Endometrium (tissue), 2 donors: ENCODE data around the gene FANCC.

Source experiments
- FAIRE-seq: peaks from 2 replicates; lab custom pipeline; 2012; peaks lifted over from hg19 to GRCh38; lab: Jason Lieb, UNC
- donor health status: control.
- donor health status: control.

Gene FANCC

GRCh38 chr9:95142728-95143127 lies 174.8 kb downstream of the FANCC start:
- no peak for FAIRE-seq

DNA sequence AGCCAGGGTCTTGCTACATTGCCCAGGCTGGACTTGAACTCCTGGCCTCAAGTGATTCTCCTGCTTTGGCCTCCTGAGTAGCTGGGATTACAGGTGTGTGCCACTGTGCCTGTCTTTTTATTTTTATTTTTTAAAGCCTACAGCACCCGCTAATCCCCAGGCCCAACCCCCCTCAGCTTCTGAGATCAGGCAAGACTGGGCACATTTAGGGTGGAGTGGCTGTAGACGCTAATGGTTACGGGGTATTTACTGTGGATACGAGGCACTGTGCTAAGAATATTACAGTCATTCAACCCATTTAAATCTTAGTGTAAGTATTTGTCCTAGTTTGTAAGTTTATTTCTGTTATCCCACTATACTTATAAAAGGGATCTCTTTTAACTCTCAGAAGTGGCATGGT lies 175.2 kb downstream of the FANCC start:
- no peak for FAIRE-seq

GRCh38 chr9:95140821-95141220 lies 176.7 kb downstream of the FANCC start:
- FAIRE-seq: no peak

GRCh38 chr9:95139126-95139525 lies 178.4 kb downstream of the FANCC start:
- FAIRE-seq: no peak

- no peak for FAIRE-seq
Observed at GRCh38 chr9:95138474-95138873, 179.0 kb downstream of the FANCC start.

DNA sequence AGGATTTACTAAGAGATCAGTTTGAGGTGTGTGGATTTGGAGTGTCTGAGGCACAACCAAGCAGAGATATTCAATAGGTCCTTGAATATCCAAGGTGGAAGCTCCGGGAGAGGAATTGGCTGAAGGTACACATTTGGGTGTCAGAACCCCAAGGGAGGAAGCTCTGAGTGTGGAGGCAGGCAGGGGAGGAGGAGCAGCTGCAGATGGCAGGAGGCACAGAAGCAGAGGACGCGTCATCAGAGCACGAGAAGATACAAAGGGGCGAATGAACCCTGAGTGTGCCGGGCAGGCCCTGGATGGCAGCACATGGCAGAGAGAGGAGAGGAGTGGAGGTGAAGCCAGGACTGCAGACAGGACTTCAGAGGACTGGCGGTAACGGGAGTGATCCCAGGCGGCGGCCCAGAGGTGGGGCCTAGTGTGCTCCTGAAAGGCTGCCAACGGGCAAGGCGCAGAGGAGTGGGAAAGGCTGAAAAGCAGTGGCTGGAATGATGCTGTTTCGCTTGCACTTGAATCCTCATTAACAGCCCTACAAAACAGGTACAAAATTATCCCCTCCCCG lies 179.8 kb downstream of the FANCC start:
- FAIRE-seq: no peak

GRCh38 chr9:95135756-95136155 lies 181.8 kb downstream of the FANCC start:
- FAIRE-seq: no peak

DNA sequence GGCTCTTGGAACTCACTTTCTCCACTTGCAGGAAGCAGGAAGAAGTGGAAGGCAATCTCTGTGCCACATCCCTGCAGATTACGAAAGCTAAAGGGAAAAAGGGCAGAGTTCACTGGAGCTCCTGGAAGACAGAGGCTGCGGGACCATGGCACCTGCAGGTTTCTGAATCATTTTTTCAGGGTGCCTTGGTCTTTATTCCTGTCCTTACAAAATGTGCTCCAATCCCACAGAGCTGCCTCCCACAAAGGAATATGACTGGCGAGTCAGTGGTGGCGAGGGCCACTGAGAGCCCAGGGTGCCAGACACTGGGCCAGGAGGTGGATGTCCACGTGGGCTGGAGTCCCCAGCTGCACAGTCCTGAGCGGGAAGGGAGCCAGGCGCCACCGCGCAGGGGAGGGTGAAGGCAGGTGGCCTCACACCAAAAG lies 183.0 kb downstream of the FANCC start:
- no peak for FAIRE-seq

DNA sequence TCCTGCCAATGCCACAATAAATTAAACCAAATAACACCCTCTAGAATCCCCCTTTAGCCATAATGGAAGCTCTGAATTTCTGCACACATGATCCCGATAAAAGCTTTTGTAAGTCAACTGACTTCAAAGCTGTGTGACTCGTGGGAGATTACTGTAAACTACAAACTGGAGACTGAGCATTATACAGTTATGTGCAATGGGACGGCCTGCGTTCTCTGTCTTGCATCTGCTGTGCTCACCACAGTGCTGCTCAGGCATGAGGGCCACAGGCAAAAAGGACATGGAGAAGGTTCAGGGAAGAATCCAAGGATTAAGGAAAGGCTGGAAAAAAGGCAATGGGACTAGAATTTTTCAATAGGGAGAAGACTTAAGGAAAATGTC lies 184.2 kb downstream of the FANCC start:
- no peak for FAIRE-seq

DNA sequence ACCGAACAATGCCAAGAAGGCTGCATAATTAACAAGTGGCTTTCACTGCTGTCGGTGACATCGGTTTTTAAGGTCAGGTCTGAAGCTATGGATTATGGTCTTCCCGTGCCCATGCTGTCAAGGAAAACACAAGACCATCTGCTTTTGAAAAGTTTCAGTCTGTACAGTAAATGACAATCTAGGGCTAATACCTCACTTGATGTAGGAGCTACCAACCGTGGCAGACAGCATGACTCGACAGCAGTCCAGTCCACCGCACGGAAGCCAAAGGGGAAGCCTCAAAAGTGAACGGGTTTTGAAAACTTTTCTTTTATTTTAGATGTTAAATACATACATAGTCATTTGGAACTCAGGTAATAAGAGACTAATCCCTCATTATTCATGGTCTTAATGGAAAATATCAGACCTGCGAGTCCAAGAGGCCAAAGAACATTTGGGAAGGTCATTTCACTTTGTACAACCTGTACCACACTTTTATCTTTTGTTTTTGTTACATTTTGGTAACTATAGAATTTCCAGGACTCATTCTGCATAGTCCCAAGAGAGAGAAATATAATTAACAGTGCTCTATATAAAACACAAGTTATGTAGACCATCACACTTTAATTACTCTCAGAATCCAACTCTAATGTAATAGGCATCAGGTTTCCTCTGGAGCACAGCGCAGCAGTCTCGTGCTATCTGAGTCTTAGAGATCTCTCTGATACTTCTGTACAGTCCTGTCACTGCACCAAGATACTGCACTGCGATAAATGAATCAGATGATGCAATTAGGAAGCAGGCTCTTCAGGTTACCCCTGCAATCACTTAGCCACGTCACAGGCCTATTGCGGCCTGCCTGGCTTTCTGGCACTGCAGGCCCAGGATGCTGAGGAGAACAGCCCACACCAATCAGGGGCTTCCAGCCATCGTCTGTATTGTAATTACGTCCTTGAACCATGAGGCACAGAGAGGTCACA lies 184.9 kb downstream of the FANCC start:
- no peak for FAIRE-seq

DNA sequence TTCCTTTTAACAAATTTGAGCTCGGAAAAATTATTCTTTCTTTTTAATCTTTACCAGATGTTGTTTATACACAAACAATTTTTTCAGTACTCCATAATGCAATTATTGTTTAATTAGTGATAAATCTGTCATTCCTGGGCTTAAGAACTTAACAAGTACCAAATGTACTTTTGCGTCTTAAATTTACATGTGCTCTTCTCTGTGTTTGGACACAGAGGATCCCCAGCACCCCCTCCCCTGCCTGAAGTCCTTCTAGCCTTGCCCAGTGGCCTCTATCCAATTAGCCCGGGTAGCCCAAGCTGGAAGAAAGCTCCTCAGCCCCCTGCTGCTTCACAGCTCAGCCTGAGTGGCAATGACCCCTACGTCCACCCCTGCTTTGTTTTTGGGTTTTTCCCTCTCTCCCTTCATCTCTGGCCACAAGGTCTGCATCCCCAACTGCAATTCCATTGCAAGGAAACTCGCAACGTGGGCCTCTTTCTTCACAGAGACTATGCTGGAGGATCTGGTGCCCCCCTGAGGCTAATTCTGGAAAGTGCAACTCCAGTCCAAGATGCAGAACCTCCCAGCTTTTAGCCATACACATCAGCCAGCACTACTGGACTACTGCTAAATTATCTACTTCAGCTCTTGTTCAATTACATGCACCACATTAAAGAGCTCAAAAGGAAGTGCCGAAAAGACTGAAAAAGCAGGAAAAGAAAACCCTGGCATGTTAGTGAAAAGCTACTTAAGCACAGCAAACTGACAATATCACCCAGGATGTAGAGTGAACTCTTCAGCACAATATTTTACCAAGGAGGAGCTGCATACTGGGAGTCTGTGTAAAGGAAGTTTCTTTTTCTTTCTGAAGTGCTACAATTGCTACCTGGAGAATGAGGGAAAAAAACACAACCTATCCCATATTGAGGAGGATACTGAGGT lies 186.2 kb downstream of the FANCC start:
- peak; percentile 99 for FAIRE-seq

DNA sequence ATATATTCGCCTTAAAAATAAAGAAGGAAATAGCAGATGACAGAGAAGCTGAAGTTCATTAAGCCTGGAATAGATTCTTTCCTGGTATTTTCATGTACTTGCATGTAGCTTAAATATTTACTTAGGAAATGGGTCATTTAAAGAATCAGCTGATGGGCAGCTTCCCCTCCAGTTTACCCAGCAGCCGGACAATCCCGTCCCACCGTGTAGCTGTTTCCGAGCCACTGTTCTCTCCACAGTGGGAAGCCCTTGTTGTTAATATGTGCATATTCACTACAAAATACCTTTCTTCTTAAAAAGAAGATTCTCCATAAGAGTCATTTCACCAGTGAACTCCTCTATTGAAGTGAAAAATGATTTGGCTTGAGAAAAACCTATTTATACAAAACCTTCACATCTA lies 187.0 kb downstream of the FANCC start:
- FAIRE-seq: no peak

GRCh38 chr9:95129476-95130291 lies 187.8 kb downstream of the FANCC start:
- peak; percentile 91 for FAIRE-seq

DNA sequence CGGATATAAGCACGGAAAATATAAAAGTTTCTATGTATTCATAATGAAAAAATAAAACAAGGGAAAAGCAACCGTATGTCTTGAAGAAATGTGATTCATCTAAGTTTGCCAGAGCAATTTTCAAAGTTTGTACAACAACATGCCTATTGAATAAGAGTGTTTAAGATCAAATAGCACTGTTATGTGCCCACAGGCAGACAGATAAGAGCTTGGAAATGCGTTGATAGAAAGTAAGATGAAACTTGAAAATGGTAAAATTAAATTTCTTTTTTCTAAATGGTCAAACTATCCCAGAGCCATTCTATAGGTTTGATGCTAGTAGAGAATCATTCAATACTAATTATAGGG lies 189.4 kb downstream of the FANCC start:
- FAIRE-seq: no peak

DNA sequence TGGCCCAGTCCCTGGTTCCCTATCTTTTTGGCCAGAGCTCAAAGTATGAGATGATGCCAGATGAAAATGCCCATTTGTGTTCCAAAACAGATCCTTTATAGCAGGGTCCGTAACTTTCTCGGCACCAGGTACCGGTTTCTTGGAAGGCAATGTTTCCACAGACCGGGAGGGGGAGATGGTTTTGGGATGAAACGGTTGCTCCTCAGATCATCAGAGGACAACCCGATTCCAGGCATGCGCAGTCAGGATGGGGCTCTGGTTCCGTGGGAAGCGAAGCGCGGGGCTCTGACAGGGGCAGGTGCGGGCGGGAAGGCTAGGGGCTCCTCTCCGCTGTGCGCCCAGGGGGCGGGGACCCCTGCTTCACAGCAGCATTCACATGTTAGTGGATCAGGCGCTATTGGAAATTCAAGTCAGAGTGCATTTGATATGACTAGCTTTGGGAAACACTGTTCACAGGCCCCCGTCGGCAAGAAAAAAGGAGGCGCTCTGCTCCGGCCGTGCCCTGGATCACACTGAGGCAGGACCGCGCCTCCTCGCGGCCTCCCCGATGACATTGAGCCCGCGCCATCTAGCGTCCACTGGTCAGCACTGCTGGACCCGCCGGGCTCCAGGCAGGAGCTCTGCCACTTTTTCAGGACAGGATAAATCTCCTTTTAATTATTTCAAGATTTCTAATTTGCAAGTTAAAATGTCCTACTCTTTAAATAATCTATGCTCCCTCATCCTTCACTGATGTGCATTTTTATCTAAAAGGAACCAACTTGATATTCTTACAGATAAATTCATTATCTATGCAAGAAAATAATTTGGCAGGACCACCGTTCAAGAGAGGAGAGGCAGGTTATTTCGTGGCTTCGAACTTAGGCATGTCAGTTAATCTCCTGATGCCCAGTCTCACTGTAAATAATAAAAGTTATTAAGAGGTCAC lies 190.0 kb downstream of the FANCC start:
- FAIRE-seq: peak; percentile 65

DNA sequence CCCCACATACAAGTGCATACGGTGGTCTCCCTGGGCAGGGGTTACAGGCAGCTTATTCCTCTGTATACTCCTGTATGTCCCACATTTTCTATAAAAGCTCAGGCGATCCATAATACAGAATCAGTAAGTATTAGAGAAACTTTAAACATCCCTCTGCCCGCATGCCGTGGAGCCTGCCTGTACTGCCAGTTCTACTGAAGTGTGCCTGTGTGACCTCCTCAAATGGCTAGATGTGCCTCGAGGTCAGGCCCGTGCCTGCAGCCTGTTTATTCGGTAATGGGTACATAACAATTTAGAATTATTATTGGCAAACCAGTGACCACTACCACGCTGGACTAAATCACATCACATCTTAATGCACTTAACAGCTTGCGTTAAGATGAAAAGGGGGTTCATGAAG lies 190.8 kb downstream of the FANCC start:
- no peak for FAIRE-seq

- no peak for FAIRE-seq
Observed at GRCh38 chr9:95125652-95126051, 191.9 kb downstream of the FANCC start.

- no peak for FAIRE-seq
Observed at GRCh38 chr9:95124582-95125367, 192.7 kb downstream of the FANCC start.

- no peak for FAIRE-seq
Observed at GRCh38 chr9:95120781-95121370, 196.6 kb downstream of the FANCC start.

DNA sequence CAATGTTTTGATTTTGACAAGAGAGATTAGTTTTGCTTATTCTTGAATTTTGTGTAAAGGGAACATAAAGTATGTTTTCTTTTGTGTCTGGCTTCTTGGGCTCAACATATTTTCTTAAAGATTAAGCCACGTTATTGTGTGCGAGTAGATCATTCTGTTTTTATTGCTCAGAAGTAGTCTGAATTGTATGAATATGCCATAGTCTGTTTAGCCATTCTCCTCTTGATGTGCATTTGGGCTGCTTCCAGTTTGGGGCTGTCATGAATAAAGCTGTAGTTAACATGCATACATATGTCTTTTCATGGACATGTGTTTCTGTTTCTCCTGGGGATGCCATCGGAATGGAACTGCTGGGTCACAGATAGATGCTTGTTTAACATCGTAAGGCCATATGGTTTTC lies 198.9 kb downstream of the FANCC start:
- FAIRE-seq: no peak
